ENCODE results near the gene PNPLA1.

PNPLA1 gene

DNA sequence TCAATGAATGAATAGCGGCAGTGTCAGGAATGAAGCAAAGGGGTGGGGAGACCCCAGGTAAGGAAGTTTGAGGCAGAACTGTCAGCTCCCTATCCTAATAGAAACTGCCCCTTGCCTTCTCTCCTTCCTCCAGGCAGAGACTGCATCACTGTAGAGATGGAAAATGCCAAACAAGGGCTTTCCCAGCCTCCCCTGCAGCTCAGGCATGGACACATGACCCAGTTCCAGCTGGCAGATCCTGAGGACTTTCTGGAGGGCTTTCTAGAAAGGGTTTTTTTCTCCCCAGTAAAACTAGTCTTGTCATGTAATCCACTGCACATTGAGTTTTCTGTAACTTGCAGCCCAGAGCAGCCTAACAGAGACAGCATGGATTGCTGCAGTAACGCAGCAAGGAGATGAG is 17.9 kb upstream of the PNPLA1 start:
- DNase-seq (ENCODE audit: low read depth), result no peak
- H3K4me3 ChIP-seq (ENCODE audit: control insufficient read depth, low read depth, low read length), result no peak overlapping the region
- TF ChIP-seq, protein P1, sequence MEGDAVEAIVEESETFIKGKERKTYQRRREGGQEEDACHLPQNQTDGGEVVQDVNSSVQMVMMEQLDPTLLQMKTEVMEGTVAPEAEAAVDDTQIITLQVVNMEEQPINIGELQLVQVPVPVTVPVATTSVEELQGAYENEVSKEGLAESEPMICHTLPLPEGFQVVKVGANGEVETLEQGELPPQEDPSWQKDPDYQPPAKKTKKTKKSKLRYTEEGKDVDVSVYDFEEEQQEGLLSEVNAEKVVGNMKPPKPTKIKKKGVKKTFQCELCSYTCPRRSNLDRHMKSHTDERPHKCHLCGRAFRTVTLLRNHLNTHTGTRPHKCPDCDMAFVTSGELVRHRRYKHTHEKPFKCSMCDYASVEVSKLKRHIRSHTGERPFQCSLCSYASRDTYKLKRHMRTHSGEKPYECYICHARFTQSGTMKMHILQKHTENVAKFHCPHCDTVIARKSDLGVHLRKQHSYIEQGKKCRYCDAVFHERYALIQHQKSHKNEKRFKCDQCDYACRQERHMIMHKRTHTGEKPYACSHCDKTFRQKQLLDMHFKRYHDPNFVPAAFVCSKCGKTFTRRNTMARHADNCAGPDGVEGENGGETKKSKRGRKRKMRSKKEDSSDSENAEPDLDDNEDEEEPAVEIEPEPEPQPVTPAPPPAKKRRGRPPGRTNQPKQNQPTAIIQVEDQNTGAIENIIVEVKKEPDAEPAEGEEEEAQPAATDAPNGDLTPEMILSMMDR (IDR thresholded peaks at IDR 0.05; ENCODE audit: control insufficient read depth, insufficient read depth, low read depth, low read length, missing control alignments), result no peak

DNA sequence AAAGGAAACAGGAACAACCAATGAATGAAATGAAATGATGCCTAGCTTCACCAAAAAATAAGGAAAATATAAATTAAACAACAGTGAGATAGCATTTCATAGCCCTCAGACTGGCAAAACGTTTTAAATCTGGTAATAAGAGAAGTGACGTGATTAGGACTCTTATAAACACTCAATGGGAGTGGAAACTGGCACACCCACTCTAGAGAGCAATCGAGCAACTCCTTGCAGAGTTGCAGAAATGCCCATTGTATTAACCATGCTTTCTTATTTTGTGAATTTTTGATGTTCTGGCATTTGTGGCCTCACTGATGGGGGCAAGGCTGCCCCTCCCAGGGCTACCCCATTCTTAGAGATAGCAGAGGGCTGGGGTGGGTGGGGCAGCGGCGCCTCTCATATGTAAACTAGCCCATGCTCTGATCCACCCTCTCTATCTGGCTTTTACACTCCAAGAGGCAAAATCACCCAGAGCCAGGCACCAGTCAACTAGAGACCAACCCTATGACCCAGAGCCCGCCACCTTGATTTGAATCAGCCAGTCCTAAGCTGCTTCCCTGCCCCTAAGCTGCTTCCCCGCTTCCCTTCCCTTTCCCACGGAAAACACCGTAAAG is 6.4 kb upstream of the PNPLA1 start:
- TF ChIP-seq, protein P1 (IDR thresholded peaks at IDR 0.05; ENCODE audit: control insufficient read depth, insufficient read depth, low read depth, low read length, missing control alignments), result no peak
- DNase-seq (ENCODE audit: low read depth), result no peak
- no peak overlapping the region for H3K4me3 ChIP-seq (ENCODE audit: control insufficient read depth, low read depth, low read length)

DNA sequence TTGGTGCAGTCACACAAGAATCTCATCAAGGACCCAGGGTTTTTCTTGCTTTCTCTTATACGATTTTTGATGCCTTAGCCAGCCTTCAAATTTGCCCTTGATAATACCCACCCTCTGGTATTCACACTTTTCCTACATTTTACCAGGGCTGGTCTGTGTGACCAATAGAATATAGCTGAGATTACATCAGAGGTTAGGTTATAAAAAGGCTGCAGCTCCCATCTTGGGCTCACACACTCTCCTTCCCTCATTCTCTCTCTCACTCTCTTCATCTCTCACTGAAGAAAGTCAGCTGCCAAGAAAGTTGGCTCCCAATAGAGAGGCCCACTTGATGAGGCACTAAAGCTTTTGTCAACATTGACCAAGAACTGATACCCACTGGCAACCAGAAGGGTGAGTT is 4.1 kb upstream of the PNPLA1 start:
- DNase-seq (ENCODE audit: low read depth), result no peak
- H3K4me3 ChIP-seq (ENCODE audit: control insufficient read depth, low read depth, low read length), result no peak overlapping the region
- TF ChIP-seq, protein P1 (IDR thresholded peaks at IDR 0.05; ENCODE audit: control insufficient read depth, insufficient read depth, low read depth, low read length, missing control alignments), result no peak

DNA sequence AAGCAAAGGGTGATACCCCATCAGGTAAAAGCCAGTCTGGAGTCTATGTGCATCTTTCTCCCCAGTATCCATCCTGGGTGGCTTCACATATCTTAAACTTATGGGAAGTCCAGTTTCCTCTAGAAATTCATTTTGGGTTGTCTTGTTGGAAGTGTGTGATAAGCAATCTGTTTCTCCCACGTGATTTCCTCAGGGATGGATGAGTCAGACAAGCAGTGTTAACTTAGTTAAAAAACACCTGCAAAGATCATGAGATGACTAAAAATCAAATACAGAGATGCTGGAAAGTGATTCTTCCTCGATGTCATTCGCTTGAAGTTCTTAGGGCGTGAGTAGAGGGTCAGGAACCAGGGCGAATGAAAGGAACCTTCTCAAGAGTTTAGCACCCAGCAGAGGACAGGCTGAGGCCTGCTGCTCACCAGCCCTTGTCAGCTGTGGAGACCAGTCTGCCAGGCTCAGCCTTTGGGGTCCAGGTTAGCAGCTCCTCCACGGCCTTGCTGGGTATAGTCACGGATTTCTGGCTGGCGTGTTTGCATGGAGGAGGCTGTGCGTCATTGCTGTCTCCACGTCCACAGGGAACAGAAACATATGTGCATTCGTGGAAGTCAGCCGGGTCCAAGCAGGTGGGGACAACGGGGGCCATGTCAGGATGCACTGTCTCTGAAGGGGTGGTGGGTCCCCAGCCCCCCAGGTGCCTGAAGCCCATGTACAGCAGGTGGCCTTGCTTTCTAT is 2.8 kb upstream of the PNPLA1 start:
- H3K4me3 ChIP-seq (ENCODE audit: control insufficient read depth, low read depth, low read length), result no peak overlapping the region
- no peak for DNase-seq (ENCODE audit: low read depth)
- TF ChIP-seq, protein P1 (IDR thresholded peaks at IDR 0.05; ENCODE audit: control insufficient read depth, insufficient read depth, low read depth, low read length, missing control alignments), result no peak

DNA sequence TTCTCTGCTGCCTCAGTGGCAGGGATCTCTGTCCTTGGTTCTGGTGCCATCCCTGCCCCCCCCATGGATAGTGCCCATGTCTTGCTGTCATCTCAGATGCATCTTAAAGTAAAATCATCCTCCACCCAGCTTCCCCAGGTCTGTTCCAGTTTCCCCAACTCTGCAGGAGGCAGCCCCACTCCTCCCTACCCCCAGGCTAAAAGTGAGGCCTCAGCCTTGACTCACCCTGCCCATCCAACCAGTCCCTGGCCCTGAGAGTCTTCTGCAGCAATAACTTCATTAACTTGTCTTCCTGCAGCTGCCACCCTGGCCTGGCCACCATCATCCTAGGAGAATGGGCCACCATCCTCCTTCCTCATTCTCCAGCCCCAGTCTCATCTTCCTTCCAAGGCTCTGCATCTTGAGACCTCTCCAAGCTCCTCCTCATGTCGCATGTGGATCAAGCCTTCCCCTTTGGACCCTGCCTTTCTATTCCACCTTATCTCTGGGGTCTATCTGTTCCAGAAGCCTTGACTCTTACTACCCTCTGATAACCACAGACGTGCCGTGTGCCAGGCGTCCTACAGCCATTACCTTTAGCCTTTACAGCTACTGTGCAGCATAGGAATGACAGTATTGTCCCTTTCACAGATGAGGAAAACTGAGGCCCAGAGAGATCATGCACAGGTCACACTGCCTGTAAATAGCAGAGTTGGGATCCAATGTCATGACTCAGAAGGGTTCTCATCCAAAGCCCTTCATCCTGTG is 2.0 kb upstream of the PNPLA1 start:
- TF ChIP-seq, protein P1 (IDR thresholded peaks at IDR 0.05; ENCODE audit: control insufficient read depth, insufficient read depth, low read depth, low read length, missing control alignments), result no peak
- no peak overlapping the region for H3K4me3 ChIP-seq (ENCODE audit: control insufficient read depth, low read depth, low read length)
- no peak for DNase-seq (ENCODE audit: low read depth)

DNA sequence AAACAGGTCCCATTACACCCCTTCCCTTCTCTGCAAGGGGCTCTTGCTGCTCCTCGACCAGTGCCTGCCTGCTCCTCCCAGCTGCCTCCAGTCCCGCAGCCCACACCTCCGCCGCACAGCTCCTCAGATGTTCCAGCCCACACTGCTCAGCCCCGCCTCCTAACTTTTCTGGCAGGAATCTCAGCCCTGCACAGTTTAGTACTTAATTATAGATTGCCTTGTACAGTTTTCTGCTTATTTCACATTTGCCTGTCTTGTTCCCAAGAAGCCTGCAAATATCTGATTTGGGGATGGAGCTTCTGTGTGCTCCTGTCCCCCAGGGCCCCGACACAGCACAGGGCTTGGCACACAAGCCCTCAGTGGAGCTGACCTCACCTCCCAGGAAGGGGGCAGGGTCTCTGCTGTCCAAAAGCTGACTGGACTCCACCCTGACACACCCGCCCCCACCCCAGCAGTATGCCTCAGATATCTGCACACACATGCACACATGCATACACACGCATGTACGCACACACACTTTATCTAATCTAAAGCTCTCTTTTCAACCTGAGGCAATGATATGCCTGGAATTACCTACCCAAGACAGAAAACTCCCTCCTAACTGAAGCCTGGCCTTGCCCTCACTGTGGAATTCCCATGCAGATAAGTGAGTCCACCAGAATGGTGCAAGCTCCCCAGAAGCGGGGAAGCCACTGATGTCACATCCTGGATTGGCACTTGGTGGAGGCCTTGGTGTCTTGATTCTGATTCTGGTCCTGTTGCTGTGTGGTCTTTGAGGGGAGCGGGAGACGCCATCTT is 1.2 kb upstream of the PNPLA1 start:
- no peak for DNase-seq (ENCODE audit: low read depth)
- TF ChIP-seq, protein P1 (IDR thresholded peaks at IDR 0.05; ENCODE audit: control insufficient read depth, insufficient read depth, low read depth, low read length, missing control alignments), result no peak
- no peak overlapping the region for H3K4me3 ChIP-seq (ENCODE audit: control insufficient read depth, low read depth, low read length)
